AG04449 (cell line): ENCODE data around the gene CCDC200.
A peak's percentile ranks its signal among the peaks of the same experiment; 100 is the strongest.
"Not testable (repeated sequence)": the region's sequence is repeated elsewhere in the genome, so short reads cannot be mapped to it uniquely, and the experiment has no call there.

Source experiments
- CTCF ChIA-PET: fragments of 350-600 bp; formaldehyde crosslinking; extraction: SDS; loops from one replicate; lab custom pipeline; 2021; ENCODE audit warnings: antibody characterized with exemption; lab: Yijun Ruan, JAX
- POLR2A ChIA-PET: fragments of 400-600, 350-600 bp; formaldehyde crosslinking; extraction: SDS; loops from one replicate; lab custom pipeline; 2020; ENCODE audit warnings: antibody characterized with exemption, inconsistent platforms; lab: Yijun Ruan, JAX
- DNase-seq: peaks from one replicate; pipeline ENCODE4 v3.0.0-alpha.2; 2010; ENCODE audit warnings: low read depth, low spot score
- H3K4me3 ChIP-seq: 2 replicates; pipeline ENCODE4 v1.5.1; 2011; ENCODE audit warnings: low read depth, mild to moderate bottlenecking, control low read depth, low read length
- CTCF ChIP-seq: IDR thresholded peaks from one replicate; pipeline ENCODE4 v1.5.1; 2011; ENCODE audit warnings: mild to moderate bottlenecking, moderate library complexity, low read length, control low read depth, inconsistent platforms; ENCODE audit not compliant: insufficient read depth; ENCODE audit errors: missing control alignments

Gene CCDC200

GRCh38 chr17:43211480-43212402 lies 16.7 kb downstream of the CCDC200 start, which contains the start of gene TMEM106A:
TMEM106A (plus strand) TSS chr17:43211875; CDS start chr17:43213042, 1,167 bp downstream.
- DNase-seq: peak; percentile 58
- peak within 1 kb of the TSS; percentile 61 for H3K4me3 ChIP-seq
- ChIA-PET CTCF (interaction anchor here (1.0 to 1.9 kb wide), 4 partner anchors 10 to 104 kb away, joined by 3 to 9 read pairs (median 4); no protein-coding TSS in a partner anchor), POLR2A (interaction anchor here (0.8 to 3.3 kb wide), 8 partner anchors 9 to 214 kb away, joined by 3 to 27 read pairs (median 4); partner anchors contain the start of gene RPL27)
- TF ChIP-seq CTCF: peak; percentile 18

GRCh38 chr17:43211123-43211479 lies 17.3 kb downstream of the CCDC200 start:
- H3K4me3 ChIP-seq: peak overlapping the region; percentile 61

GRCh38 chr17:43210576-43210975 lies 17.8 kb downstream of the CCDC200 start:
- CTCF ChIA-PET: no interaction called here
- POLR2A ChIA-PET: interaction anchor here (0.5 to 3.3 kb wide), 4 partner anchors 13 to 275 kb away, joined by 3 to 27 read pairs (median 4); no protein-coding TSS in a partner anchor
- no peak for TF ChIP-seq CTCF
- no peak overlapping the region for H3K4me3 ChIP-seq
- no peak for DNase-seq

More at GRCh38 chr17:43211123-43211479, 17.3 kb downstream of the CCDC200 start:
- ChIA-PET POLR2A (interaction anchor here (0.5 to 3.3 kb wide), 7 partner anchors 10 to 275 kb away, joined by 3 to 27 read pairs (median 3); no protein-coding TSS in a partner anchor), CTCF (interaction anchor here (1.0 to 1.4 kb wide), 2 partner anchors 17 to 98 kb away, joined by 3 to 5 read pairs; no protein-coding TSS in a partner anchor)
- DNase-seq: no peak
- no peak for TF ChIP-seq CTCF

- POLR2A ChIA-PET, DNase-seq, CTCF ChIA-PET, H3K4me3 ChIP-seq: not testable (repeated sequence)
Observed at GRCh38 chr17:43203013-43203412, 25.4 kb downstream of the CCDC200 start.

GRCh38 chr17:43200127-43200526 lies 28.3 kb downstream of the CCDC200 start:
- CTCF ChIA-PET: interaction anchor here (1.3 to 2.2 kb wide), 3 partner anchors 11 to 176 kb away, joined by 4 to 9 read pairs (median 6); no protein-coding TSS in a partner anchor
- POLR2A ChIA-PET: interaction anchor here (0.8 to 1.6 kb wide), 2 partner anchors 11 to 116 kb away, joined by 3 to 5 read pairs; no protein-coding TSS in a partner anchor
- DNase-seq: no peak
- TF ChIP-seq CTCF: no peak
- H3K4me3 ChIP-seq: no peak overlapping the region

- CTCF ChIA-PET: interaction anchor here (1.3 to 2.2 kb wide), 3 partner anchors 11 to 175 kb away, joined by 4 to 9 read pairs (median 6); no protein-coding TSS in a partner anchor
- no peak overlapping the region for H3K4me3 ChIP-seq
- DNase-seq: no peak
- no peak for TF ChIP-seq CTCF
- POLR2A ChIA-PET: interaction anchor here (0.8 to 1.6 kb wide), 2 partner anchors 10 to 116 kb away, joined by 3 to 5 read pairs; no protein-coding TSS in a partner anchor
Observed at GRCh38 chr17:43199633-43200032, 28.8 kb downstream of the CCDC200 start.
